SK-MEL-5 (cell line): ENCODE measurements around the gene NT5M. TPM values are rescaled to one million over a fixed set of nuclear protein-coding genes. Genes with fewer than 3 reads are reported as not detected.

Experiments used
- DNase-seq: peaks from one replicate; pipeline ENCODE4 v3.0.0-alpha.2; 2016; ENCODE audit warnings: low read depth, low spot score
- in situ Hi-C: cut with HindIII; loops from 2 replicates; pipeline ENCODE4 v1.10.0; 2016; ENCODE audit warnings: low sequenced_read_pairs, high pct_unique_total_duplicates, low pct_unique_long_range_greater_than_20kb
- total RNA-seq: library from RNA; depleted of rRNA; stranded (reverse); fragments of >200 nt; shearing (Covaris generic); gene quantifications from 2 replicates; pipeline ENCODE4 v1.2.3, GENCODE V29; 2014

The NT5M gene
- total RNA-seq, 1 experiment from 2014 or later: 11.0 TPM

GRCh38 chr17:17359271-17359670, 56.1 kb downstream of the NT5M start:
- in situ Hi-C loops: loop anchor here (25.0 kb wide), 1 partner anchor 228 kb away; the partner anchor contains the start of gene PEMT
- no peak for DNase-seq

- no peak for DNase-seq
- in situ Hi-C loops: loop anchor here (25.0 kb wide), 1 partner anchor 227 kb away; the partner anchor contains the start of gene PEMT
These were observed 57.0 kb downstream of the NT5M start for GRCh38 chr17:17360087-17360730.

GRCh38 chr17:17361543-17361866, 58.3 kb downstream of the NT5M start:
- in situ Hi-C loops: loop anchor here (25.0 kb wide), 1 partner anchor 226 kb away; the partner anchor contains the start of gene PEMT
- no peak for DNase-seq

GRCh38 chr17:17361867-17362539, 58.8 kb downstream of the NT5M start:
- no peak for DNase-seq
- in situ Hi-C loops: loop anchor here (25.0 kb wide), 1 partner anchor 225 kb away; the partner anchor contains the start of gene PEMT

- no peak for DNase-seq
- in situ Hi-C loops: loop anchor here (25.0 kb wide), 1 partner anchor 225 kb away; the partner anchor contains the start of gene PEMT
These were observed 59.4 kb downstream of the NT5M start for GRCh38 chr17:17362540-17362930.

GRCh38 chr17:17363638-17364337, 60.6 kb downstream of the NT5M start:
- no peak for DNase-seq
- in situ Hi-C loops: loop anchor here (25.0 kb wide), 1 partner anchor 224 kb away; the partner anchor contains the start of gene PEMT

GRCh38 chr17:17364338-17364667, 61.1 kb downstream of the NT5M start:
- in situ Hi-C loops: loop anchor here (25.0 kb wide), 1 partner anchor 223 kb away; the partner anchor contains the start of gene PEMT
- no peak for DNase-seq

- DNase-seq: no peak
- in situ Hi-C loops: loop anchor here (25.0 kb wide), 1 partner anchor 222 kb away; the partner anchor contains the start of gene PEMT
These were observed 62.4 kb downstream of the NT5M start for GRCh38 chr17:17365476-17366110.

GRCh38 chr17:17366235-17366634, 63.1 kb downstream of the NT5M start:
- in situ Hi-C loops: loop anchor here (25.0 kb wide), 1 partner anchor 221 kb away; the partner anchor contains the start of gene PEMT

GRCh38 chr17:17366941-17367875, 64.0 kb downstream of the NT5M start:
- in situ Hi-C loops: loop anchor here (25.0 kb wide), 1 partner anchor 220 kb away; the partner anchor contains the start of gene PEMT
- no peak for DNase-seq

More at GRCh38 chr17:17366235-17366634, 63.1 kb downstream of the NT5M start:
- no peak for DNase-seq

- in situ Hi-C loops: loop anchor here (25.0 kb wide), 1 partner anchor 219 kb away; the partner anchor contains the start of gene PEMT
- no peak for DNase-seq
These were observed 64.8 kb downstream of the NT5M start for GRCh38 chr17:17367931-17368330.

- DNase-seq: no peak
- in situ Hi-C loops: loop anchor here (25.0 kb wide), 1 partner anchor 217 kb away; the partner anchor contains the start of gene PEMT
These were observed 67.5 kb downstream of the NT5M start for GRCh38 chr17:17370711-17371110.

- in situ Hi-C loops: loop anchor here (25.0 kb wide), 1 partner anchor 214 kb away; the partner anchor contains the start of gene PEMT
- no peak for DNase-seq
These were observed 69.8 kb downstream of the NT5M start for GRCh38 chr17:17372856-17373520.

GRCh38 chr17:17375841-17376240, 72.7 kb downstream of the NT5M start:
- DNase-seq: no peak
- in situ Hi-C loops: no loop called here

- DNase-seq: no peak
- in situ Hi-C loops: no loop called here
These were observed 73.2 kb downstream of the NT5M start for GRCh38 chr17:17376362-17376761.
